Neuronal stem cell (in vitro differentiated cells): ENCODE results near the gene FAM240A.
A peak's percentile ranks its signal among the peaks of the same experiment; 100 is the strongest.

ENCODE experiments used
- DNase-seq: peaks from one replicate; pipeline ENCODE4 v3.0.0-alpha.2; 2013; ENCODE audit warnings: low spot score
- H2AFZ ChIP-seq: one replicate; pipeline ENCODE4 v1.6.1; 2013; ENCODE audit warnings: mild to moderate bottlenecking, low read length, inconsistent platforms
- H2AK5ac ChIP-seq: 2 replicates; pipeline ENCODE4 v1.6.1; 2013; ENCODE audit warnings: low read depth, mild to moderate bottlenecking, inconsistent platforms, low read length, moderate library complexity, mixed read lengths
- H2BK120ac ChIP-seq: 2 replicates; pipeline ENCODE4 v1.6.1; 2013; ENCODE audit warnings: low read depth, mild to moderate bottlenecking, inconsistent platforms, low read length, moderate library complexity, mixed read lengths
- H2BK12ac ChIP-seq: one replicate; pipeline ENCODE4 v1.6.1; 2013; ENCODE audit warnings: low read length, inconsistent platforms
- H2BK15ac ChIP-seq: 2 replicates; pipeline ENCODE4 v1.6.1; 2013; ENCODE audit warnings: mild to moderate bottlenecking, low read length, inconsistent platforms, mixed read lengths
- H2BK5ac ChIP-seq: one replicate; pipeline ENCODE4 v1.6.1; 2013; ENCODE audit warnings: inconsistent platforms, mild to moderate bottlenecking, low read length, moderate library complexity
- H3K14ac ChIP-seq: one replicate; pipeline ENCODE4 v1.6.1; 2013; ENCODE audit warnings: low read length, inconsistent platforms
- H3K18ac ChIP-seq: 2 replicates; pipeline ENCODE4 v1.6.1; 2013; ENCODE audit warnings: low read length, inconsistent platforms
- H3K23ac ChIP-seq: 2 replicates; pipeline ENCODE4 v1.6.1; 2013; ENCODE audit warnings: low read depth, mild to moderate bottlenecking, mixed read lengths, low read length, inconsistent platforms; ENCODE audit not compliant: poor library complexity
- H3K27ac ChIP-seq: replicated peaks from 3 replicates; pipeline ENCODE4 v1.5.1; 2013; ENCODE audit warnings: low read length, inconsistent platforms
- H3K27me3 ChIP-seq, 3 experiments: 2 replicates each; pipeline ENCODE4 v1.6.1; 2013; ENCODE audit warnings: low read length in 3 of 3, mild to moderate bottlenecking in 2 of 3, inconsistent platforms in 1 of 3, low read depth in 1 of 3, mixed read lengths in 1 of 3, moderate library complexity in 1 of 3; ENCODE audit not compliant: control insufficient read depth in 3 of 3, insufficient read depth in 3 of 3
- H3K36me3 ChIP-seq, 2 donors: replicated peaks in 1 of 2; 2 replicates each; pipeline ENCODE4 v1.6.1; 2013; ENCODE audit warnings: low read length in 2 of 2; ENCODE audit not compliant: control insufficient read depth in 2 of 2, insufficient read depth in 2 of 2
- H3K4ac ChIP-seq: 2 replicates; pipeline ENCODE4 v1.6.1; 2013; ENCODE audit warnings: inconsistent platforms, mild to moderate bottlenecking, low read length, moderate library complexity
- H3K4me1 ChIP-seq, 2 donors: 1 replicate in 1 of 2; 2 replicates in 1 of 2; pipeline ENCODE4 v1.6.1; 2013; ENCODE audit warnings: low read length in 2 of 2, low read depth in 1 of 2; ENCODE audit not compliant: control insufficient read depth in 2 of 2, insufficient read depth in 1 of 2
- H3K4me2 ChIP-seq: one replicate; pipeline ENCODE4 v1.6.1; 2013; ENCODE audit warnings: mild to moderate bottlenecking, low read length, inconsistent platforms; ENCODE audit not compliant: insufficient read depth, poor library complexity, severe bottlenecking
- H3K4me3 ChIP-seq, 2 donors: 2 replicates each; pipeline ENCODE4 v1.5.1; 2013; ENCODE audit warnings: low read length in 2 of 2, mild to moderate bottlenecking in 2 of 2, inconsistent platforms in 1 of 2, moderate library complexity in 1 of 2
- H3K79me1 ChIP-seq: one replicate; pipeline ENCODE4 v1.6.1; 2013; ENCODE audit warnings: low read depth, mild to moderate bottlenecking, inconsistent platforms, low read length, moderate library complexity
- H3K9ac ChIP-seq: one replicate; pipeline ENCODE4 v1.6.1; 2013; ENCODE audit warnings: mild to moderate bottlenecking, low read depth, low read length, inconsistent platforms; ENCODE audit not compliant: poor library complexity
- H3K9me3 ChIP-seq, 2 donors: replicated peaks in 1 of 2; 2 replicates each; pipeline versions ENCODE3 to v1.6.1; 2013; ENCODE audit warnings: low read length in 2 of 2, mild to moderate bottlenecking in 2 of 2, inconsistent platforms in 1 of 2, low read depth in 1 of 2, mixed read lengths in 1 of 2, moderate library complexity in 1 of 2; ENCODE audit not compliant: control insufficient read depth in 2 of 2, insufficient read depth in 1 of 2
- H4K8ac ChIP-seq: one replicate; pipeline ENCODE4 v1.6.1; 2013; ENCODE audit warnings: low read depth, mild to moderate bottlenecking, inconsistent platforms, low read length, moderate library complexity
- H4K91ac ChIP-seq: one replicate; pipeline ENCODE4 v1.6.1; 2013; ENCODE audit warnings: low read length, low read depth, mild to moderate bottlenecking, inconsistent platforms; ENCODE audit not compliant: poor library complexity
- WGBS, 2 donors: extraction: QIAGEN DNeasy Blood & Tissue Kit; methylation state at CpG; one replicate each; pipeline ENCODE4 v1.1.7; 2013; ENCODE audit warnings: missing lambda C conversion rate in 2 of 2, mixed read lengths in 1 of 2; ENCODE audit not compliant: insufficient read length in 2 of 2, insufficient replicate concordance in 1 of 2; ENCODE audit errors: extremely low coverage in 2 of 2; 5-methylcytosine and 5-hydroxymethylcytosine counted together

The FAM240A gene

DNA sequence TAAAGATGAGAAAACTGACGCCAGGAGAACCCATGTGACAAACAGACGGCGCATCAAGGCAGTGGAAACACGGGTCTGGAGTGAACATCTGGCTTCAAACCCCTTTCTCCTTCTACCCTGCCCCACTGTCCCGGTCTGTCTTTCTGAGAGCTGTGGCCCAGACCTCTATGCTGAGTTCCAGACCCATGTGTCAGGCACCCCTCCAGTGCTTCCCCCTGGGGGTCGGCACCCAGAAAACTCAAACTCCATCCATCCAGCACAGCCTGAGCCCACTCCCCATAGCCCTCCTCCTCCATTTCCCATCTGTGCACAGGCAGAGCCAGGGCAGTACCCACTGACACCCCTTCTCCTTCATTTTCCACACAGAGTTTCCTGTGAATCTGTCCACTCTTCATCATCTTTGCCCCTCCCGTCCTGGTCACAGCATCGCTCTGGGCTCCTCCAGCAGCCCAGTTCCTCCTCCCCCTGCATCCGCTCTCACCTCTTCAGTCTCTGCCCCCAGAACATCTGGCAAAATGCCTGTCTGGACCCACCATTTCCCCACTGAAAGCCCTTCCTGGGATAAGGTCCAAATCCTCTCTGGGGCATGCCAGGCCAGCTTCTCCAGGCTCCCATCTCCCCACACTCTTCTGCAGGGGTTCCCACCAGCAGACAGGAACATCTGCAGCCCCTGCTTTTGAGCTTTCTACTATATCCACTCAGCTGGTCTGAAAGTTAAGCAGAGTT is 2.9 kb downstream of the FAM240A start:
- Histone ChIP-seq H3K4ac (no peak overlapping the region), H3K36me3 (no peaks in the 10 kb centered on the region), H3K4me1 (peaks cover 0 to 12% of the 10 kb centered on the region in 2 donors), H4K91ac (no peak overlapping the region), H3K27ac (no peak overlapping the region), H2BK120ac (no peak overlapping the region), H4K8ac (no peak overlapping the region), H2BK15ac (no peak overlapping the region), H2AK5ac (no peak overlapping the region), H3K9ac (no peak overlapping the region), H2AFZ (no peak overlapping the region), H3K4me2 (no peak overlapping the region), H3K23ac (no peak overlapping the region), H3K14ac (no peak overlapping the region), H2BK5ac (no peak overlapping the region), H3K4me3 (no peak overlapping the region), H3K79me1 (no peaks in the 10 kb centered on the region), H3K18ac (no peak overlapping the region), H2BK12ac (no peak overlapping the region), H3K9me3 (no peaks in the 10 kb centered on the region), H3K27me3 (no peaks in the 10 kb centered on the region)
- WGBS, 2 donors: no CpG with 5 or more reads among the region's 9 CpGs
- DNase-seq: no peak

DNA sequence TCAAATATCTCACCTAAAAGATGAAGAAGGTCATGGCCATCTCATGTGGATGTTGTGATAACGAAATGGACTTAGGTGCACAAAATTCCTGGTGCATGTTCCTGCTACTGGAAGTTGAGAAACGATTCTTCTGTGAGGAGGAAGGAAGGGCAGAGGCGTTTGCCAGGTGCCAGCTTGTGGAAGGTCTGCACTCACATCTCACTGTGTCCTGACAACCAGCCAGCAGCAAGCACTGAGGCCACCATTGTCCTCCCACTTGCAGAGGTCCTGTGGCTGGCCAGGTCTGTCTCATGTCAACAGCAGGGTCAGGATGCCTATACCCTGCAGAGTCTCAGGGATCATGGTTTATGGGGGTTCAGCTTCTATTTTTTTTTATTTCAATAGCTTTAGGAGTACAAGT is 3.7 kb downstream of the FAM240A start:
- Histone ChIP-seq H3K14ac (no peak overlapping the region), H3K36me3 (no peaks in the 10 kb centered on the region), H4K8ac (no peak overlapping the region), H2AK5ac (no peak overlapping the region), H3K4me1 (peaks cover 0 to 12% of the 10 kb centered on the region in 2 donors), H3K4me3 (no peak overlapping the region), H3K4me2 (no peak overlapping the region), H2AFZ (no peak overlapping the region), H2BK120ac (no peak overlapping the region), H3K4ac (no peak overlapping the region), H3K9me3 (no peaks in the 10 kb centered on the region), H3K27me3 (no peaks in the 10 kb centered on the region), H4K91ac (no peak overlapping the region), H2BK5ac (no peak overlapping the region), H2BK12ac (no peak overlapping the region), H3K9ac (no peak overlapping the region), H3K27ac (no peak overlapping the region), H3K23ac (no peak overlapping the region), H3K79me1 (no peaks in the 10 kb centered on the region), H3K18ac (no peak overlapping the region), H2BK15ac (no peak overlapping the region)
- DNase-seq: no peak
- no CpG with 5 or more reads among the region's 3 CpGs for WGBS, 2 donors

DNA sequence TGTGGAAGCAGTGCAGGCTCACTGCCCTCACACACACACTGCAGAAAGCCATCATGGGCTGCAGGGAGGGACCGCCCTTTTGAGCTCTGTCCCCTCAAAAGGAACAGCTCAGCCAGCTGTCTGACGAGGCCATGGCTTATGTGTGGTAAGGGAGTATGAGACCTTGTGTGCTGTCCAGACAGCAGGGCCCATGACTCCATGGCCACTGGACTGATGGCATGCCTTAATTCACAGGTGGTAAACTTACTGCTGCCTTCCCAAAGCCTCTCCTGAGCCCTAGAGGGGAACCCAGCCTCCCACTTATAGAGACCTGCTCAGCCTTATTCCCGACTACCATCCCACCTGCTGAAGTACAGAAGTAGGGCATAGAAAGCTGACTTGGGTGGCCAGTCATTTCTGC is 5.6 kb downstream of the FAM240A start:
- Histone ChIP-seq H3K79me1 (no peaks in the 10 kb centered on the region), H2BK15ac (peak overlapping the region; percentile 30), H3K9ac (no peak overlapping the region), H3K27ac (no peak overlapping the region), H3K27me3 (no peaks in the 10 kb centered on the region), H3K23ac (no peak overlapping the region), H2BK120ac (no peak overlapping the region), H4K8ac (no peak overlapping the region), H2AK5ac (peak overlapping the region; percentile 38), H2AFZ (no peak overlapping the region), H3K9me3 (no peaks in the 10 kb centered on the region), H3K4me3 (no peak overlapping the region), H3K4me2 (no peak overlapping the region), H2BK5ac (peak overlapping the region; percentile 8), H3K36me3 (no peaks in the 10 kb centered on the region), H3K18ac (peak overlapping the region; percentile 91), H3K14ac (peak overlapping the region; percentile 39), H3K4me1 (peaks cover 0 to 5% of the 10 kb centered on the region in 2 donors), H2BK12ac (peak overlapping the region; percentile 47), H3K4ac (no peak overlapping the region), H4K91ac (no peak overlapping the region)
- WGBS, 2 donors: no CpG with 5 or more reads among the region's 3 CpGs
- DNase-seq: no peak

DNA sequence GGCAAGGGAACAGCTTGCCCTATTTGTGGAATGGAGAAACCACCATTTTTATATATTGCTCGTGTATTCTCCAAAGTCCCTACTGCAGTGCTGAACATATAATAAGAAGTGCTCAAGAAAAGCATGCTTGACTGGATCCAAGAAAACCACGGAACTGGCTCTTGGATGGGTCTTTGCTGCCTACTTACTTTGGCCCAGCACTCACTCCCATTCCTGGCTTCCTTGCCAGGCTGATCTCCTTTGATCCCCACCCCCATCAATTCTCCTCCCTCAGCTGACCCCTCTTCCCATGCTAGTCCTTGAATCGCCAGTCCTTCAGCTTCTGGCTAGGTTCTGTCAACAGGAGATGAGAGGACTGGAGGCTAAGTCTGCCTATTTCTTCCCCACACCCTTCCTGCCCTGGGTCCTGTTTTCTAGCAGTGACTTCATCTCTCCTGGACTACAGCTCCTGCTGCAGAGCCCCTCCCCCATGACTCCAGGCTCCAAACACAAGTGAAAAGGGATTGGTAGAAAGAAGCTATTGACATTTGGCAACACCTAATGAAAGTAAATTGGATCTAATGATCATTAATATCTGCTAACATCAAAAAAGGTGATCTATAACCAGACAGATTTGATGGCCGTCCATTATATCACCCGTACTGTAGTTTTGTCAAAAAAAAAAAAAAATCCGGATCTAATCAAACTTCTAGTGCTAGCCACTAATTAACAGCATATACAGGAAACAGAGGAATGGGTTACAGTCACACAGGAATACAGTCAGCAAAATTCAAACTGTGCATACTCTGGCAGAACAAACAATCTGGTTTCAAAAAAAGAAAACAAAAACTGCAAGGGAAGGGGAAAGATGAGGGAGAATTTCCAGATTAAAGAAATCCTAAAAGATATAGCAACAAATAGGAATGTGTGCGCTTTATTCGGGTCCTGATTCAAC is 7.8 kb downstream of the FAM240A start:
- no peak overlapping the region for H3K23ac ChIP-seq
- H2AFZ ChIP-seq: no peak overlapping the region
- H4K91ac ChIP-seq: no peak overlapping the region
- no peak for DNase-seq
- H3K9ac ChIP-seq: no peak overlapping the region
- H2AK5ac ChIP-seq: no peak overlapping the region
- H3K27me3 ChIP-seq: no peaks in the 10 kb centered on the region
- no peaks in the 10 kb centered on the region for H3K36me3 ChIP-seq
- no peak overlapping the region for H3K4me2 ChIP-seq
- H3K27ac ChIP-seq: no peak overlapping the region
- H3K79me1 ChIP-seq: no peaks in the 10 kb centered on the region
- no CpG with 5 or more reads among the region's 8 CpGs for WGBS, 2 donors
- no peak overlapping the region for H2BK120ac ChIP-seq
- H3K4me3 ChIP-seq: no peak overlapping the region
- no peak overlapping the region for H2BK5ac ChIP-seq
- no peak overlapping the region for H4K8ac ChIP-seq
- H3K4ac ChIP-seq: no peak overlapping the region
- no peak overlapping the region for H2BK12ac ChIP-seq
- H3K9me3 ChIP-seq: no peaks in the 10 kb centered on the region
- no peak overlapping the region for H3K14ac ChIP-seq
- no peak overlapping the region for H2BK15ac ChIP-seq
- H3K4me1 ChIP-seq: peaks cover 0 to 5% of the 10 kb centered on the region in 2 donors
- peak overlapping the region; percentile 15 for H3K18ac ChIP-seq
